ENCODE results near the gene CBY2.

GRCh38 chr13:45750566-45750965 lies 48.4 kb downstream of the CBY2 start:
- TF ChIP-seq, protein P1, sequence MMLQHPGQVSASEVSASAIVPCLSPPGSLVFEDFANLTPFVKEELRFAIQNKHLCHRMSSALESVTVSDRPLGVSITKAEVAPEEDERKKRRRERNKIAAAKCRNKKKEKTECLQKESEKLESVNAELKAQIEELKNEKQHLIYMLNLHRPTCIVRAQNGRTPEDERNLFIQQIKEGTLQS (IDR thresholded peaks at IDR 0.05) = no peak
- TF ChIP-seq RAD21 (IDR thresholded peaks at IDR 0.05; ENCODE audit: low read depth) = no peak
- TF ChIP-seq, protein P2, sequence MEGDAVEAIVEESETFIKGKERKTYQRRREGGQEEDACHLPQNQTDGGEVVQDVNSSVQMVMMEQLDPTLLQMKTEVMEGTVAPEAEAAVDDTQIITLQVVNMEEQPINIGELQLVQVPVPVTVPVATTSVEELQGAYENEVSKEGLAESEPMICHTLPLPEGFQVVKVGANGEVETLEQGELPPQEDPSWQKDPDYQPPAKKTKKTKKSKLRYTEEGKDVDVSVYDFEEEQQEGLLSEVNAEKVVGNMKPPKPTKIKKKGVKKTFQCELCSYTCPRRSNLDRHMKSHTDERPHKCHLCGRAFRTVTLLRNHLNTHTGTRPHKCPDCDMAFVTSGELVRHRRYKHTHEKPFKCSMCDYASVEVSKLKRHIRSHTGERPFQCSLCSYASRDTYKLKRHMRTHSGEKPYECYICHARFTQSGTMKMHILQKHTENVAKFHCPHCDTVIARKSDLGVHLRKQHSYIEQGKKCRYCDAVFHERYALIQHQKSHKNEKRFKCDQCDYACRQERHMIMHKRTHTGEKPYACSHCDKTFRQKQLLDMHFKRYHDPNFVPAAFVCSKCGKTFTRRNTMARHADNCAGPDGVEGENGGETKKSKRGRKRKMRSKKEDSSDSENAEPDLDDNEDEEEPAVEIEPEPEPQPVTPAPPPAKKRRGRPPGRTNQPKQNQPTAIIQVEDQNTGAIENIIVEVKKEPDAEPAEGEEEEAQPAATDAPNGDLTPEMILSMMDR (IDR thresholded peaks at IDR 0.05 in 2 of 3, conservative IDR thresholded peaks at IDR 0.05 in 1 of 3; ENCODE audit: borderline replicate concordance in 1 of 3, insufficient read depth in 1 of 3, low read depth in 2 of 3, low read length in 2 of 3) = no peak
- no peak for TF ChIP-seq TCF7L2 (IDR thresholded peaks at IDR 0.05; ENCODE audit: borderline replicate concordance, extremely low read depth, insufficient read depth, insufficient read length)
- no peak for TF ChIP-seq YY1 (IDR thresholded peaks at IDR 0.05; ENCODE audit: extremely low read depth, insufficient replicate concordance, low read depth, low read length)
- TF ChIP-seq POLR2A (IDR thresholded peaks at IDR 0.05; ENCODE audit: borderline replicate concordance, extremely low read depth, insufficient read depth, insufficient read length) = no peak

Measured in HCT116 (cell line).